HFF-Myc (cell line): Measurements from ENCODE around the gene HILPDA.
A peak's percentile ranks its signal among the peaks of the same experiment; 100 is the strongest.

Source experiments
- DNase-seq: peaks from one replicate; pipeline ENCODE4 v3.0.0-alpha.2; 2011; ENCODE audit warnings: low read depth; ENCODE audit errors: extremely low read depth
- H3K4me3 ChIP-seq: replicated peaks from 2 replicates; pipeline ENCODE4 v1.5.1; 2011; ENCODE audit warnings: low read depth, mild to moderate bottlenecking, control low read depth, low read length
- CTCF ChIP-seq: IDR thresholded peaks from 2 replicates; pipeline ENCODE4 v1.5.1; 2012; ENCODE audit warnings: mild to moderate bottlenecking, low read depth, low read length, control low read depth; ENCODE audit errors: missing control alignments

Gene HILPDA

GRCh38 chr7:128409596-128410450, 45.9 kb upstream of the HILPDA start, which contains the start of gene IMPDH1:
Gene IMPDH1, minus strand, starts transcription at chr7:128409982. Its CDS starts 81 bp downstream, at chr7:128409901.
- no peak for DNase-seq
- TF ChIP-seq CTCF = no peak
- peak within 1 kb of the TSS; percentile 59 for H3K4me3 ChIP-seq

- peak overlapping the region; percentile 59 for H3K4me3 ChIP-seq
- no peak for DNase-seq
- TF ChIP-seq CTCF = no peak
Measured at GRCh38 chr7:128410451-128410753, 45.3 kb upstream of the HILPDA start.

- no peak for DNase-seq
- no peak for TF ChIP-seq CTCF
- H3K4me3 ChIP-seq = no peak overlapping the region
Measured at GRCh38 chr7:128415217-128415785, 40.4 kb upstream of the HILPDA start.

- no peak for DNase-seq
- H3K4me3 ChIP-seq = no peak overlapping the region
- no peak for TF ChIP-seq CTCF
Measured at GRCh38 chr7:128417071-128417470, 38.6 kb upstream of the HILPDA start.

GRCh38 chr7:128419257-128419656, 36.4 kb upstream of the HILPDA start:
- DNase-seq = no peak
- no peak overlapping the region for H3K4me3 ChIP-seq
- no peak for TF ChIP-seq CTCF

GRCh38 chr7:128420773-128421172, 34.9 kb upstream of the HILPDA start:
- no peak overlapping the region for H3K4me3 ChIP-seq
- no peak for TF ChIP-seq CTCF
- no peak for DNase-seq
